GM19193 (cell line): ENCODE results near the gene PNPLA3.

Source experiments
- POLR2A ChIP-seq: IDR thresholded peaks from 4 replicates; pipeline ENCODE4 v1.6.1; 2011; ENCODE audit not compliant: insufficient read depth, insufficient read length; ENCODE audit errors: extremely low read depth

The PNPLA3 gene, protein sequence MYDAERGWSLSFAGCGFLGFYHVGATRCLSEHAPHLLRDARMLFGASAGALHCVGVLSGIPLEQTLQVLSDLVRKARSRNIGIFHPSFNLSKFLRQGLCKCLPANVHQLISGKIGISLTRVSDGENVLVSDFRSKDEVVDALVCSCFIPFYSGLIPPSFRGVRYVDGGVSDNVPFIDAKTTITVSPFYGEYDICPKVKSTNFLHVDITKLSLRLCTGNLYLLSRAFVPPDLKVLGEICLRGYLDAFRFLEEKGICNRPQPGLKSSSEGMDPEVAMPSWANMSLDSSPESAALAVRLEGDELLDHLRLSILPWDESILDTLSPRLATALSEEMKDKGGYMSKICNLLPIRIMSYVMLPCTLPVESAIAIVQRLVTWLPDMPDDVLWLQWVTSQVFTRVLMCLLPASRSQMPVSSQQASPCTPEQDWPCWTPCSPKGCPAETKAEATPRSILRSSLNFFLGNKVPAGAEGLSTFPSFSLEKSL

GRCh38 chr22:43923631-43924464 lies at the start of gene PNPLA3:
TSS of gene PNPLA3 (plus strand) at chr22:43923805. CDS start at chr22:43923912, 107 bp downstream.
- no peak for TF ChIP-seq POLR2A

GRCh38 chr22:43876866-43877509 lies 46.6 kb upstream of the PNPLA3 start:
- no peak for TF ChIP-seq POLR2A

DNA sequence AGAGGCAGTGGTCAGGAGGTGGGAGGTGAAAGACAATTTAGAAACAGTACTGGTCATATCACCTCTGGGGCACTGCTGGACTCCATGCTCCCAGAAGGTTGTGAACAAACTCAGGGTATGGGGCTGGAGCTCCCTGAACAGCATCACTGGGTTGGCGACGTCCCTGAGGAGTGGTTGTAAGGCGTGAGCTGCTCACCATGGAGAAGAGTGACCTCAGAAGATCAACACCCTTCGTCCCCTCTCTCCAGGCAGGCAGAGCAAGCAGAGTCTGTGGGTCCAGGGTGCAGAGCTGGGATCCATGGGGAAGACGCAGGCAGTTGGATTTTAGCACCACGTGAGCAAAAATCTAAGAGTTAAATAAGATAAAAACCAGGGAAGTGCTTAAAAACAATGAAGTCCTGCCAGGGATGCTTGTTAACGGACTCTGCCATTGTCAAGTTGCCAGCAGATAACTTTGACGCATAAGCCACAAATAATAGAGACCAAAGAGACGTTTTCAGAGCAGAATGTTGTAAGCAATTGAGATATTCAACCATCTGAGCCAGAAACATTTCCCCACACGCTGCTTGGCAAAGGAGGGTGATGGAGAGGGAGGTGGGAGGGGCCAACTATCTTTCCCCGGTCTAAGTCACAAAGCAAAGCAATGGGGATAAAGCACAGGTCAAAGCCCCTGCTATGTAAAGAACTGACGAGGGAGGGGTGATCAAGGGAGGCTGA lies 45.4 kb upstream of the PNPLA3 start:
- TF ChIP-seq POLR2A: no peak

- no peak for TF ChIP-seq POLR2A
Measured at GRCh38 chr22:43878831-43879550, 44.6 kb upstream of the PNPLA3 start.

DNA sequence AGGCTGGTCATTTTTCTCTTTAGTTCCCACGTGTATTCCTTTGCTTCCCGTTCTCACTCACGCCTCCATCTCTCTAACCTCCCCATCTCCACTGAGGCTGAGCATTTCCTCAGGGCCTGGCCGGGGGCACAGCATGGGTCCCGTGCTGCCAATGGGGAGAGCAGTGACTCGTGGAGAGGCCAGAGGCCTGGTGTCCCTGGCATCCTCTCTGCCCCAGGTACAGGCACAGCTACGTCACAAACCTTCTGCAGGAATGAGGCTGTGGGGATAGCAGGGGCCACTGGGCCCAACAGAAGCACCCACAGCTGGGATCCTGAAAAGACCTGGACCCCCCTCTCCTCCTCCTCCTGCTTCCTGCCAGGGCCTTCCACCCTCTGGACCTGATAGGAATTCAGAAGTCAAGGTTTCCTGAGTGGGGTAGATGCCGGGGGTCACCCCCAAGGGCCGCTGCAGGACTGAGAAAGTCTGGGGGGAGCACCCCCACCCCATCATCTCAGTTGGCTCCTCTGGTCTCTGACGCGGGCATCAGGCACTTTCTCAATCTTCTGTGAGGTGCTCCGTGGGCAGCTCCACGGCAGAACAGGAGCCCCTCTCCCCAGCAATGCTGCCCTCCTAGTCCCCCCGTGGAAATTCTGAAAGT lies 43.6 kb upstream of the PNPLA3 start:
- TF ChIP-seq POLR2A: no peak

GRCh38 chr22:43880541-43880991 lies 43.0 kb upstream of the PNPLA3 start:
- TF ChIP-seq POLR2A: no peak

GRCh38 chr22:43881091-43882061 lies 42.2 kb upstream of the PNPLA3 start:
- no peak for TF ChIP-seq POLR2A

- no peak for TF ChIP-seq POLR2A
Measured at GRCh38 chr22:43882122-43882767, 41.4 kb upstream of the PNPLA3 start.

- TF ChIP-seq POLR2A: no peak
Measured at GRCh38 chr22:43883012-43883661, 40.5 kb upstream of the PNPLA3 start.

DNA sequence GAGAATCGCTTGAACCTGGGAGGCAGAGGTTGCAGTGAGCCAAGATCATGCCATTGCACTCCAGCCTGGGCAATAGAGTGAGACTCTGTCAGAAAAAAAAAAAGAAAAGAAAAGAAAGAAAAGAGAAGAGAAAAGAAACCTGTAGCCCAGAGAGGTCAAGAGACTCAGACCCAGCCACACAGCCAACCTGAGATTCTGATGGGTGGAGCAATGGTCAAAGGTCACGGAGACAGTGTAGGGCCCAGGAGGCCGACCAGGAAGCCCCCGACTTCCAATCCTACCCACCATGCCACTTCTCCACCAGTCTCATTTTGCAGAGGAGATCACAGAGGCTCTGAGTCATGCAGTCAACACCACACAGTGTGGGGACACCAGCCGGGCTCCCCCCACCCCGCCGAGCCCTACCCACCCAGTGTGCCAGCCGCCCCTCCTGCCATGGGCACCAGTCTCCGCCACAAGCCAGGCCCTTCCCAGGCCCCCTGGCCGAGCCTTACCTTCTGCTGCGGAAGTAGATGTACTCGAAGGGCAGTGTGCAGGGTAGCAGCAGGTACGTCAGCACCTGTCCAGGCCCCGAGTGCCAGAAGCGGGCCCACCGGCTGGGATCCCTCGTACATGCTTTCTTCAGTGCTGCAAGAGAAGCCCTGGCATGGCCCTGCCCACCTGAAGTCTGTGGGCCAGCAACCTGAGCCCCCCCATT lies 39.7 kb upstream of the PNPLA3 start:
- no peak for TF ChIP-seq POLR2A
